ENCODE measurements around the gene PARS2.

PARS2 gene

GRCh38 chr1:54743416-54744226 is 20.7 kb downstream of the PARS2 start:
- Histone ChIP-seq H3K9ac (ENCODE audit: low read depth, low read length) (no peak overlapping the region), H3K4me1 (ENCODE audit: insufficient read depth, low read length) (no peaks in the 10 kb centered on the region), H3K9me3 (ENCODE audit: control insufficient read depth, insufficient read depth, low read length) (no peaks in the 10 kb centered on the region), H3K36me3 (ENCODE audit: insufficient read depth, low read length) (peaks cover 11% of the 10 kb centered on the region)

GRCh38 chr1:54742282-54742681 is 22.0 kb downstream of the PARS2 start:
- H3K9me3 ChIP-seq (ENCODE audit: control insufficient read depth, insufficient read depth, low read length), result no peaks in the 10 kb centered on the region

DNA sequence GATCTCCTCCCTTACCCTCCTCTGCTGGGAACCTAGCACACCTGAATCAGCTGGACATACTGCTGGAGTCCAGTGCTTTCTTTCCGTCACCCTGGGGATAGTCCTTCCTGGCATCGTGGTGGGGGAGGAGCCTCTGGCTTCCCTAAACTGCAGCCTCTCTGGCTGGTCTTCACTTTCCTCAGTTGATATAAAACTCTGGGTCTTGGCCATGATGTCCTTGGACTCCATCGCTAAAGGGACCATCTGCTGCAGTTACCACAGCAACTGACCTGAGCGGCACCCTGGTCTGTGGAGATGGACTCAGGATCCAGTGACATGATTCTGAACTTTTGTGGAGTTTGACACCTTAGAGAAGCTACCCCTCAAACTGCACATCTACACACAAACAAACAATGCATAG is 22.8 kb downstream of the PARS2 start:
- no peak overlapping the region for H3K9ac ChIP-seq (ENCODE audit: low read depth, low read length)
- H3K36me3 ChIP-seq (ENCODE audit: insufficient read depth, low read length), result peaks cover 11% of the 10 kb centered on the region
- H3K4me1 ChIP-seq (ENCODE audit: insufficient read depth, low read length), result no peaks in the 10 kb centered on the region
- H3K9me3 ChIP-seq (ENCODE audit: control insufficient read depth, insufficient read depth, low read length), result no peaks in the 10 kb centered on the region

More at GRCh38 chr1:54742282-54742681, 22.0 kb downstream of the PARS2 start:
- Histone ChIP-seq H3K9ac (ENCODE audit: low read depth, low read length) (no peak overlapping the region), H3K4me1 (ENCODE audit: insufficient read depth, low read length) (no peaks in the 10 kb centered on the region), H3K36me3 (ENCODE audit: insufficient read depth, low read length) (peaks cover 11% of the 10 kb centered on the region)

DNA sequence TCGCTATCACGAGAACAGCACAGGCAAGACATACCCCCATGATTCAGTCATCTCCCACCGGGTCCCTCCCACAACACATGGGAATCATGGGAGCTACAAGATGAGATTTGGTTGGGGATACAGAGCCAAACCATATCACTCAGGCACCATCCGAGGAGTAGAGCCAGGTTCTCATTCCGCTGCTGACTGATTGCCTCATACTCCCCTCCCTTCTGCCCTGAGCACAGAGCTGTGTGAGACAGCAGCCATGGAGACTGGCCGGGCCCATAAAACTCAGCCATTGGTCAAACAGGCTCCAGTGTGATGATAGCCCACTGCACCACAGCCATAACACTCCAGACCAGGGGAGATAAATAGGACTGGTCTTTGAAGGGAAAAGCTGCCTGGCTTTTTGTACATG is 26.1 kb downstream of the PARS2 start:
- Histone ChIP-seq H3K4me1 (ENCODE audit: insufficient read depth, low read length) (no peaks in the 10 kb centered on the region), H3K9me3 (ENCODE audit: control insufficient read depth, insufficient read depth, low read length) (no peaks in the 10 kb centered on the region), H3K36me3 (ENCODE audit: insufficient read depth, low read length) (peaks cover 11% of the 10 kb centered on the region), H3K9ac (ENCODE audit: low read depth, low read length) (no peak overlapping the region)

DNA sequence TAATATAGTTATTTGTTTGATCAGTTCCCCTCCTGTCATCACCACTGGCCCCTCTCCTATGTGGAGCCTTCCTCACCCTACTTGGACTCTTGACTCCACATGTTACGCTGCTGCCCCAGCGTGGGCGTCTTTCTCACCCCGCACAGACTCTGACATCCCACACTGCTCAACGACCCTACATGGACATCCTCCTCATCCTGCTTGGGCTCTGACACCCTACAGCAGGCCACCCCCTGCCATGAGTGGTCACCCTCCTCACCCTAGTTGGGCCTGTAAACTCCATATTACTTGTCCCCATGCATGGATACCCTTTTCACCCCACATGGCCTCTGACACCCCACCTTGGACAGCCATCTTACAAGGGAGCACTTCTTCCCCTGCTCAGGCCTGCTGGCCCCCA is 27.6 kb downstream of the PARS2 start:
- peaks cover 6% of the 10 kb centered on the region for H3K36me3 ChIP-seq (ENCODE audit: insufficient read depth, low read length)
- no peaks in the 10 kb centered on the region for H3K9me3 ChIP-seq (ENCODE audit: control insufficient read depth, insufficient read depth, low read length)
- H3K9ac ChIP-seq (ENCODE audit: low read depth, low read length), result no peak overlapping the region
- H3K4me1 ChIP-seq (ENCODE audit: insufficient read depth, low read length), result no peaks in the 10 kb centered on the region

GRCh38 chr1:54728027-54728426 is 36.3 kb downstream of the PARS2 start:
- Histone ChIP-seq H3K36me3 (ENCODE audit: insufficient read depth, low read length) (peaks cover 32% of the 10 kb centered on the region), H3K9me3 (ENCODE audit: control insufficient read depth, insufficient read depth, low read length) (no peaks in the 10 kb centered on the region), H3K4me1 (ENCODE audit: insufficient read depth, low read length) (no peaks in the 10 kb centered on the region), H3K9ac (ENCODE audit: low read depth, low read length) (no peak overlapping the region)

- H3K9ac ChIP-seq (ENCODE audit: low read depth, low read length), result no peak overlapping the region
Observed at GRCh38 chr1:54724771-54725170, 39.6 kb downstream of the PARS2 start.

GRCh38 chr1:54723985-54724384 is 40.3 kb downstream of the PARS2 start:
- no peaks in the 10 kb centered on the region for H3K9me3 ChIP-seq (ENCODE audit: control insufficient read depth, insufficient read depth, low read length)
- peaks cover 22% of the 10 kb centered on the region for H3K36me3 ChIP-seq (ENCODE audit: insufficient read depth, low read length)
- no peaks in the 10 kb centered on the region for H3K4me1 ChIP-seq (ENCODE audit: insufficient read depth, low read length)
- no peak overlapping the region for H3K9ac ChIP-seq (ENCODE audit: low read depth, low read length)

More at GRCh38 chr1:54724771-54725170, 39.6 kb downstream of the PARS2 start:
- H3K9me3 ChIP-seq (ENCODE audit: control insufficient read depth, insufficient read depth, low read length), result no peaks in the 10 kb centered on the region
- peaks cover 23% of the 10 kb centered on the region for H3K36me3 ChIP-seq (ENCODE audit: insufficient read depth, low read length)
- no peaks in the 10 kb centered on the region for H3K4me1 ChIP-seq (ENCODE audit: insufficient read depth, low read length)

- peaks cover 16% of the 10 kb centered on the region for H3K36me3 ChIP-seq (ENCODE audit: insufficient read depth, low read length)
- H3K9ac ChIP-seq (ENCODE audit: low read depth, low read length), result no peak overlapping the region
- no peaks in the 10 kb centered on the region for H3K4me1 ChIP-seq (ENCODE audit: insufficient read depth, low read length)
- no peaks in the 10 kb centered on the region for H3K9me3 ChIP-seq (ENCODE audit: control insufficient read depth, insufficient read depth, low read length)
Observed at GRCh38 chr1:54721719-54722118, 42.6 kb downstream of the PARS2 start.

DNA sequence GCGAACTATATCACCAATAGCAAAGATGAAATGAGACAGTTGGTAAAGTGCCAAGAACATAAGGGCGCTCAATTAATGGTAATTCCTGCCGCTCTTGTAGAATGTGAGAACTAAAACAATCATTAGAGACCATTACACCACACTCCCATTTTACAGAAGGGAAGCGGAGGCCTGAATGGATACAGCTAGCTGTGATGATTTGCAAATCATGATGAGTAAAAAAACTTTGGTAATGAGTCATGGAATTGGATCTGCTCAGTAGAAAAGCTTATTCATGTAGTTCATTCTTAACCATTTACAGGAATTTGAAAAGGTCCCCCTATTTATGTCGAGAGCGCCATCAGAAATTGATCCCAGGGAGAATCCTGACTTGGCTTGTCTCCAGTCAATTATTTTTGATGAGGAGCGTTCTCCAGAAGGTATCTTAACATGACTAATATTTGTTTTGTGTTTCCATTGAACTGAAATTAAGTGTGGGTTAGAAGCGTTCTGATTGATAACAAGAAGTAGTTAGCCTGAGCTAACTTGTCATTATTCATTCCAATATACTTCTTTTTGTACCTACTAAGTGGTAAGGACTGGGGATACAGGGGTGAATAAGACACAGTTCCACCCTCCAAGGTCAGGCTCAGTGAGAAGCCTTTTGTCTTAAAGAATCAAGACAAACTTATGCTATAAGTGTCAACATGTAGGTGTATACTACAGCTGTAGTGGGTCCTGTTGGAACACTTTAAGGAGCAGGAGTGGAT is 47.9 kb downstream of the PARS2 start:
- Histone ChIP-seq H3K36me3 (ENCODE audit: insufficient read depth, low read length) (peaks cover 5% of the 10 kb centered on the region; the same call in 1 of the 2 replicates), H3K4me1 (ENCODE audit: insufficient read depth, low read length) (peaks cover 2% of the 10 kb centered on the region; the same call in 1 of the 2 replicates), H3K9me3 (ENCODE audit: control insufficient read depth, insufficient read depth, low read length) (no peaks in the 10 kb centered on the region), H3K9ac (ENCODE audit: low read depth, low read length) (peak overlapping the region; percentile 95)

GRCh38 chr1:54715493-54716298 is 48.6 kb downstream of the PARS2 start, which contains the start of gene TTC4:
TTC4 (plus strand) TSS chr1:54715861; CDS start chr1:54715909, 48 bp downstream.
- H3K9ac ChIP-seq (ENCODE audit: low read depth, low read length), result peak within 1 kb of the TSS; percentile 95
- H3K4me1 ChIP-seq (ENCODE audit: insufficient read depth, low read length), result peaks cover 2% of the 10 kb centered on the region; the same call in 1 of the 2 replicates
- H3K36me3 ChIP-seq (ENCODE audit: insufficient read depth, low read length), result peaks cover 5% of the 10 kb centered on the region; the same call in 1 of the 2 replicates
- no peaks in the 10 kb centered on the region for H3K9me3 ChIP-seq (ENCODE audit: control insufficient read depth, insufficient read depth, low read length)

DNA sequence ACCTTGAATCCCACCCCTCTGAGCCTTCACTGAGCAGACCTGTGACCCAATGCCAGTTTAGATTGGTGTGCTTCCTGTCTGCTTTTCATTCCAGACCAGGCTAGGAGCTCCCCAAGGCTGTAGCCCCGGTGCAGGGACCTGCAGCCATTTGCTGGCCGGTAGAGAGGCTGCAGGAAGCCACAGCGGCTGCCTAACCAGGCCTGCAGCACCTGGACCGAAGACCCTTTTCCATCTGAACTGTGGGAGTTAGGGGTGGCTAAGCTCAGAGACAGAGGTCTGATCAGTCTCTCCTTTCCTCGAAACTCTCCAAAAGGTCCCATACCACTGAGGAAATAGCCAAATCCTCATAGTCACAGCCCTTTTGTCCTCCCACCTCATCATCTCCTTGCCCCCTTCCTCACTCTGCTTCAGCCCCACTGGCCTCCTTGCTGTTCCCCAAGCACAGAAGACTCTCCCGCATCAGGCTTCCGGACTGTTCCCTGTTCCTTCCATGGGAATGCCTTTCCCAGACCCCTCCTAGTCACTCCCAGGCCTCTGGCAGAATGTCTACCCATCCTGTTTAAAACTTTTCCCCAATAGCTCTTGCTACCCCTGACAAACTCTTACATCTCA is 49.3 kb downstream of the PARS2 start:
- H3K36me3 ChIP-seq (ENCODE audit: insufficient read depth, low read length), result peaks cover 5% of the 10 kb centered on the region; the same call in 1 of the 2 replicates
- H3K9me3 ChIP-seq (ENCODE audit: control insufficient read depth, insufficient read depth, low read length), result no peaks in the 10 kb centered on the region
- H3K9ac ChIP-seq (ENCODE audit: low read depth, low read length), result peak overlapping the region; percentile 95
- H3K4me1 ChIP-seq (ENCODE audit: insufficient read depth, low read length), result peaks cover 2% of the 10 kb centered on the region; the same call in 1 of the 2 replicates

- H3K9me3 ChIP-seq (ENCODE audit: control insufficient read depth, insufficient read depth, low read length), result no peaks in the 10 kb centered on the region
- no peaks in the 10 kb centered on the region for H3K36me3 ChIP-seq (ENCODE audit: insufficient read depth, low read length)
- peaks cover 2% of the 10 kb centered on the region; the same call in 1 of the 2 replicates for H3K4me1 ChIP-seq (ENCODE audit: insufficient read depth, low read length)
Observed at GRCh38 chr1:54711536-54711935, 52.8 kb downstream of the PARS2 start.

DNA sequence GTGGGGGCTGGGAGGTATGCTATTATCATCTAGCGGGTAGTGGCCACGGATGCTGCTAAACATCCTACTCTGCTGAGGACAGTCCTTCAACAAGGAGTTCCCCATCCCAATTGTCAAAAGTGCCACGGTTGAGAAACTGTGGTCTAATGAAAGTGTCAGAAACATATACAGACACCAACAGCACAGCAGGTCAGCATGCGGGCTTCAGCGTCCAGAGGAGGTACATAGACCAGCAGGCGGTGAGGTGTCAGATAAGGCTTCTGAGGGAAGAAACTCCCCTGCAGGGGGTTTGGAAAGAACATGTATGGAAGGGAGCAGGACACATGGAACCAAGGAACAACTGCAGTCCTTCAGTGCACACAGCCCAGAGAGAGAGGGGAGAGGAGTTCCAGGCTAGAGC is 53.5 kb downstream of the PARS2 start:
- Histone ChIP-seq H3K9me3 (ENCODE audit: control insufficient read depth, insufficient read depth, low read length) (no peaks in the 10 kb centered on the region), H3K36me3 (ENCODE audit: insufficient read depth, low read length) (no peaks in the 10 kb centered on the region), H3K9ac (ENCODE audit: low read depth, low read length) (no peak overlapping the region), H3K4me1 (ENCODE audit: insufficient read depth, low read length) (peaks cover 2% of the 10 kb centered on the region; the same call in 1 of the 2 replicates)

More at GRCh38 chr1:54711536-54711935, 52.8 kb downstream of the PARS2 start:
- H3K9ac ChIP-seq (ENCODE audit: low read depth, low read length), result no peak overlapping the region
